Superior temporal gyrus (tissue), 1 donor: ENCODE measurements around the gene BCO1.

Source experiments
- DNase-seq: peaks from one replicate; pipeline ENCODE4 v3.0.0-alpha.2; 2016; ENCODE audit errors: extremely low spot score

BCO1 gene

DNA sequence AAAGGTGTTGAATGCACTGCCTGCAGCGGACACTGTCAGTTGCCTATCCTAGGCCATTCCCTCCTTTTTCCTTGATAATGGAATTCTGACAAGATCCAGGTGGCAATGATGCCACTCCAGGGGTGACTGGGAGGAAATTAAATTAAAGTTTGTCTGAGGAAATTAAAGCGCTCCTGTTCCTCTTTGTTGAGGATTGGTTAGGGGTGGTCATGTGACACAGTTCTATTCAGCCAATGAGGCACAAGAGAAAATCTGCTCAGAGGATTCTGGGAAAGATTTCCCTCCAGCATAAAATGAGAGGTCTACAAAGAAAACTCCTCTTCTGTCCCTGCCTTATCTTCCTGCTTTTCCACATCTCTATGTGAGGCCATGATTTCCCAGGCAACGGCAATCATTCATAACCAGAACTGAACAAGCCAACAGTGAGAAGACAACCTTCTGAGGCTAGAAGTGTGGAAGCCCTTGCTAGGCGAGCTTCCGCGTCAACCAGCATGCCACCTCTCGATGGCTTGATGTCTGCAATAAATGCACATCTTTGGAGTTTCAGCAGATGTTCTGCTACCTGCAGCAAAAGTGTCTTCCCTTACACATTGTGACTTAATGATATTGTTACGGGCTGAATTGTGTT is 5.6 kb upstream of the BCO1 start:
- no peak for DNase-seq

DNA sequence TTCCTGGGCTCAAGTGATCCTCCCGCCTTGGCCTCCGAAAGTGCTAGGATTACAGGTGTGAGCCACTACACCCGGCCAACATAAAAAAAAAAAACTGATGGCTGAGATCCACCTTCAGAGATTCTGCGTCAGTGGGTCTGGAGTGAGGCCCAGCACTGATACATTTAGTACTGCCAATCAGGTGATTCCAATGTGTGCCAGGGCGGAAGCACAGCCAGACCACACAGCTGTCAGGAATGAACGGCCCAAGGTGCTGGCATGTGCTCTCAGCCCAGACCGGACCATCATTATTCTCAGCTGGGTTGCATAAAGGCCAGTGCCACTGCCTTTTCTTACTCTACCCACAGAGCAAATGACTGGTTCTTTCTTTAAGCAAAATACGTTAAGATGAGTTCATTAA is 1.2 kb upstream of the BCO1 start:
- no peak for DNase-seq

DNA sequence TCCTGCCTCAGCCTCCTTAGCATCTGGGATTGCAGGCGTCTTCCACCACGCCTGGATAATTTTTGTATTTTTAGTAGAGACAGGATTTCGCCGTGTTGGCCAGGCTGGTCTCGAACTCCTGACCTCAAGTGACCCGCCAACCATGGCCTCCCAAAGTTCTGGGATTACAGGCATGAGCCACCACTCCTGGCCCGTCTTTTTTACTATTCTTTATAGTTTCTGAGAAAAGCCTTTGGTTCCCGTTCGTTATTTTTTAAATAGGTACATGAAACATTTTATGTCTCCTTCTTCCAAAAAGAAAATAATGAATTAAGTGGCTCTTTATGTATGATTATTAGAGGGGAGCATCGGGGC is 570 bp upstream of the BCO1 start:
- DNase-seq, result no peak

DNA sequence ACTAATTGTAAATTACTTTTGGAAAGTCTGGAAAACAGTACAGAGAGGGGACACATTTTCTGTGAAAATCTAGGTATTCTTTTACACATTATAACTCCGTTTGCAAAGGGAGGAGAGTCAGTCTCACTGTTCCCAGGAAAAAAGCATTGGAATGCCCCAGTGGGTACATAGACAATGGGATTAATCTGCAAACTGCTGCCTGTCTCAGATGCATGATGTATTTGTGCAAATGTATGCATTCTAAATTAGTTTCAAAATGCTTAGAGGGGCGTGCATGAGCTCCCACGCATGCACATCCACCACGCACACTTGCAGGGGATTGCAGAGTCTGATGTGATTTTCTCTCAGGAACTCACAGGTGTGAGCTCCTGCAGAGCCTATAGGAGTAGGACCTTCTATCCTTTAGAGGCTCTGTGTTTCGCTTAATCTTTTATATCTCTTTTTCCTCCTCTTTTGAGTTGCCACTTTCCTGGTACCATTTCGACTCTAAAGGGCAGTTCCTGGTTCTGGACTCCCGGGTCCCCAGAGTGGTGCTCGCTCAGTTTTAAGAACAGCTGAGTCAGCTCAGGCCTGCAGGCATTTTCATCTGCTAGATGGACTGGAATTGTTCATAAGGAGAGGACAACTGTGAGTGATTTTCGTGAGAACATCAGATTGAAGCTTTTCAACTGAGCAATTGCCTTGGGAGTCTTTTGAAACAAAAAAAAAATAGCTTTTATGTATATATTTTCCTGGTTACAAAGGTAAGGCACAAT is 1.1 kb downstream of the BCO1 start:
- DNase-seq, result no peak

DNA sequence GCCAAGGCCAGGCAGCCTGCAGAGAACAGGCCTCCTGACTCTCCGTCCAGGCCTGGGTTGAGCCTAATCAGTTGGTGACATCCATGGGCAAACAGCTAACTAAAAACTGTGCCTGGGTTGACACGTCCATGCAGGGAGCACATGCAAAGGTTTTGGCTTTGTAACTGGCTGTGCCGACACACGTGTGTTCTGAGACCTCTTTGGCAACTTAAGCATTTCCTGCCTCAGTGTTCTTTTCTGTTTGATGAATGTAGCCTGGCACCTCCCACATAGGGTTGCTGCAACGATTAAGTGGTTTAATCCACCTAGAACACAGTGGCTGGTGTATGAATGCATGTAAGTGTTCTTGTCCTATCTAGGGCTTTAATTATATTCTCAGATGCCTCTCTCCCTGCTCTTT is 3.2 kb downstream of the BCO1 start:
- no peak for DNase-seq

DNA sequence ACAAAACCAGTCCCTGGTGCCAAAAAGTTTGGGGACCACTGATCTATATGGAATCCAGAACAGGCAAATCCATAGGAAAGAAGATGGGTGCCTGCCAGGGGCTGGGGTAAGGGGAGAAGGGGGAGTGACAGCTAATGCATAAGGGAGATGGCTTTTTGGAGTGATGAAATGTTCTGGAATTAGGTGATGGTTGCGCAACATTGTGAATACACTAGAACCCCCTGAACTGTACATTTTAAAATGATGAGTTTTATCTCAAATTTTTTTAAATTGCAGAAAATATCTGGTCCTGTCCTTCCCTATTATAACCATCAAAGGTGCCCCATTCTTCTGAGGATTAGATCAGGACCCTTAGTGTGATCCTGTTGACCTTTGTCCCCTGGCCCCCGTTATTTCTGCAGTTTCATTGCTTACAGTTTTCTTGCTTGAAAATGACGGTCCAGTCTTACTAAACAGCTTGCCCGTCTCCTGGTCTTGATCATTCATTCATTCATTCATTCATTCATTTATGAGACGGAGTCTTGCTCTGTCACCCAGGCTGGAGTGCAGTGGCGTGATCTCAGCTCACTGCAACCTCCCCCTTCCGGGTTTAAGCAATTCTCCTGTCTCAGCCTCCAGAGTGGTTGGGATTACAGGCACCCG is 4.6 kb downstream of the BCO1 start:
- no peak for DNase-seq

DNA sequence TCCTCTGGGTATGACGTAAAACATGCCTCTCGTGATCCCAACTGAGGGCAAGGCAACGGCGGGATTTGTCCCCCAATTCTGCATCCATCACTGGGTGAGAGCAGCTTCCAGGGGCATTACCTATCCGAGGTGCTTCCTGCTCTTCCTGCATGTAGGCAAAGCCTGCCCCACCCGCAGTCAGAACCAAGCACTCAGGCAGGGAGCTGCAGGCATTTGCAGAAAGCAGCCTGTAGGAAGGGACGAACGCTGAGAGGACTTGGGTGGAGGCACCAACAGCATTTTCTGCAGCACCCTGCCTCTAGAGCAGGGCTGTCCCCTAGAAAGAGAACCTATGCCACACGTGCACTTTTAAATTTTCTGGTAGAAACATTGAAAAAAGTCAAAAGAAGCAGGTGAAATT is 5.5 kb downstream of the BCO1 start:
- no peak for DNase-seq

DNA sequence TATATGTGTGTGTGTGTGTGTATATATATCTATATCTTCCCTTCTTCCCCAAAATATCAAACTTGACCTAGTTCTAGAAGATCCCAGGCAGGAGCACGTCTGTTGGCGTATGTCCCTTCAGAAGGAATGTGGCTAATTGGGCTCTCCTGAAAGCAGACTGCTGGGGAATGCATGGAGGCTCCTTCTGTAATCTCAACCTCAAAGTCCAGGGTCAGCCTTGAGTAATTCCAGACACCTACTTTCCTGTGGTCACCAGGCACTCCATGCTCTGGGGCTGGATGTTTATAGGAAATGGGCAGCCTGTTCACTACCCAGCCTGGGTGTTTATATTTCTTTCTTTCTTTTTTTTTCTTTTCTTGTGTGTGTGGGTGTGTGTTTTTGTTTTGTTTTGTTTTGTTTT is 13.4 kb downstream of the BCO1 start:
- no peak for DNase-seq

DNA sequence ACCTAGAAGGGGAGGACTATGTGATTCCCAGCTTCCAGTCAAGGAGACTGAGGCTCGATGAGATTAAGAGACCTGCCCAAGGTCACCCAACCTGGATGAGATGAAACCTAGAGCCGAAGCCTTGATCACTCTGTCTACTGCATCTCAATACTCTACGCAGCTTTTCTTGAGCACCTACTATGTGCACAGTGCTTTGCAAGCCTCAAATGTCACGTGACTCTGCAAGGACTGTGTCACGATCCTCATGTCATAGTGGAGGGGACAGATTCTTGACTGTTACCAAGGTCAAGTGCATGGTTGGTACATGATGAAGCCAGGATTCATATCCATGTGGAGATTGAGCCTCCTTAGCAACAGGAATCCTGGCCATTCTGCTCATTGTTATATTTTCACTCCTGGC is 14.7 kb downstream of the BCO1 start:
- no peak for DNase-seq

DNA sequence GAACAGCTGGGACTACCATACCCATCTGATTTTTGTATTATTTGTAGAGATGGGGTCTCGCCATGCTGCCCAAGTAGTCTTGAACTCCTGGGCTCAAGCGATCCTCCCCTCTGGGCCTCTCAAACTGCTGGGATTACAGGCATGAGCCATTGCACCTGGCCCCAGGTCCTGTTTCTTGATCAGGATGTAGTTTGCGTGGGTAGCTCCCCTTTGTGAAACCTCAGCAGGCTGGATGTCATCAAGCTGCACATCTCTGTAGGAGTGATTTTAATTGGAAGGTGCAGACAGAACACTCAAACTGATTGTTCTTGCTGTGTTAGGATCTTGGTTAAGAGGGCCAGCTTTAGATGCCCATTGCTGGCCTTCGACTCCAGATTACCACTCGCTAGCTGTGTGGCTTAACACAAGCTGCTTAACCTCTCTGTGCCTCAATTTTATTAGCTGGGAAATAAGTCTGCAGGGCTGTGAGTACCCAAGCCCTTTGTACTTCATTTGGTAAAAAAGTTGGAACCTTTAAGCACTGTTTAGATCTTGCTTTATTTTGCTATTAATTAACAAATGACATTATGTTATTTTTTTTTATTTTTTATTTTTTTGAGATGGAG is 16.5 kb downstream of the BCO1 start:
- no peak for DNase-seq

DNA sequence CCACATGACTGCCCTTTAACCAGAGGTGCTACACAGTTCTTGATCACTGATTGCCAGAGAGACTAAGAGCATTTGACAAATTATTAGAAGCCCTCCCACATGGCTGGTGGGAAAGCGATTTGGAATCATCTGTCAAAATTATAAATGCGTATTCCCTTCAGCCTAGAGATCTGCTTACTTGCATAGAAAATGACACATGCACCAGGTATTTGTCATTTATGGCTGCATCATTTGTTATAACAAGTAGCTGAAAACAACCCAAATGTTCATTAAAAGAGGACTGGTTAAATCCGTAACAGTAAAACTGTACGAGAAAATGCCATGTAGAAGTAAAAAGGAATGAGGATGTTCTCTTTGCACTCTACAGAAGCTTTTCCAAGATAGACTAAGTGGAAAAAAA is 21.4 kb downstream of the BCO1 start:
- DNase-seq, result no peak

DNA sequence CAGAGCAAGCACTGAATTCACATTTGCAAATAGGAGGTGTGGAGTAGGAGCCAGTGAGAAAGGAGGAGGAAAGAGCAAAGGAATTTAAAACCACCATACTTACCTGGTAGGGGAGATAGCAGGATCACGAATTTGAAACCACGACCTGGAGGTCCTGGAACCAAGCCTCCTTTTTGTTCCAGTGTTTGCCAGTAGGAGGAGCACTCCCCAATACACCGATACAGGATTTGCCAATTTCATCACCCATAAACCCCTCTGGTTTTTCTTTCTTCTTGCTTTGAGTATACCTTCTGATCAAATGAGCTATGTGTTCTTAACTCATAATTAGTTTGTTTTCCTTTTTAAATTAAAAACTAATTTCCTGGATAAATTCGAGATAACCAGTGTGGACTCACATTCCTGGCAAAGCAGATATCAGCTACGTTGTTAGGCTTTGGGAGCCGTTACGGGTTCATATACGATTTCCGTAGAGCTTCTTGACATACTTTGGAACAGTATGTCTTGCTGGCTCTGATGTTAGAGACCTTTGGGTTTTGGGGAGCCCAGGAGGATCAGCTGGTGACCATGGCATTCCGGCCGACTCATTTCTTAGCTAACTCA is 22.7 kb downstream of the BCO1 start:
- no peak for DNase-seq

DNA sequence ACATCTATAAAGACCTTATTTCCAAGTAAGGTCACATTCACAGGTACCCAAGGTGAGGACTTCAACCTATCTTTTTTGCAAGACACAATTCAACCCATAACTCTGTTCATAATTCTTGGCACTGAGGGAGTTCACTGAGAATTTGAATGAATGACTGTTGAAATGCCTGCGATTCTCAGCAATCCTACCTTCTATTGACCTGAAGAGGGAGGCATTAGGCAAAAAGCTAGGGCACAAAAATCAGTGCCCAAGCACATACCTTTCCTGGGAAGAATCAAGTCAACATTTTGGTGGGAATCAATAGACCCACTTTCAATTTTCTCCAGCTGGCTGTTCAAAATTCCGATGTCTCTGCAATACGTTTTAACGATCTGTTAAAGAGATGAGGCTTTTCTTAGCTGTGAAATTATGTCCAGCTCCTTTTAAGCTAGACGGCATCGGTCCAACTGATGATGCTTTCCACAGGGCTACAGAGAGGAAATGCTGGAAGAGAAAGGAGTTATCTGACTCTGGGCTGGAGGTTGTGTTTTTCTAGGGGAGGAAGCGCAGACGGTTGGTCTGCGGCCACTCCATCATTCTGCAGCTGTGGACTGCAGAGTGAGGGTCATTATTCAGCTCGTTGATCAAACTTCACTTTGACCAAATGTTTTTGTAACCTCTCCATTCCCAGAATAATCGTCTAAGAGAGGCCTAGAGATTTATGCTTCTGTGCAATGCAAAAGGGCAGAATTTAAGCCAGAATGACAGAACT is 25.2 kb downstream of the BCO1 start:
- DNase-seq, result no peak

DNA sequence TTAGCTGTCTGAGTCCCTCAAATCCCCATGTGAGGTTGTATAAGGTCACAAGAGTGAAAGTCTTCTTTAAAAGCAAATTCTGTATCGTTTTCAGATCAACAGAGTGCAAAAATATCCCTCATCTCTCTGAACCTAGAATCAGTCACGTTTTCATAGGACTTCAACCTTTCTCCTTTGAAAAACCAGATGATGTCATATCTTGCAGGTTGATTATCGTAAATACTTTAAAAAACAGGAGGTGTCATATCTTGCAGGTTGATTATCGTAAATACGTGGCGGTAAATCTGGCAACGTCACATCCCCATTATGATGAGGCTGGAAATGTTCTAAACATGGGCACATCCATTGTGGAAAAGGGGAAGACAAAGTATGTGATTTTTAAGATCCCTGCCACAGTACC is 25.9 kb downstream of the BCO1 start:
- DNase-seq, result no peak

DNA sequence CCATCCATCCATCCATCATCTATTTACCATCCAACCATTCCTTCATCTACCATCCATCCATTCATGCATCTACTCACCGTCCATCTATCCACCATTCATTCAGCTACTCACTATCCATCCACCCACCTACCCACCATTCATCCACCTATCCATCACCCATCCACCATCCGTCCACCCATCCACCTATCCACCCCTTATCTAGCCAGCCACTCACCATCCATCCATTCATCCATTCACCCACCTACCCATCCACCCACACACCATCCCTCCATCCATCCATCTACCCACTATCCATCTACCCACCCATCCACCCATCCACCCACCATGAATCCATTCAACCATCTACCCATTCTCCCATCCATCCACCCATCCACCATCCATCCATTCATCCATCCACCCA is 26.6 kb downstream of the BCO1 start:
- no peak for DNase-seq

DNA sequence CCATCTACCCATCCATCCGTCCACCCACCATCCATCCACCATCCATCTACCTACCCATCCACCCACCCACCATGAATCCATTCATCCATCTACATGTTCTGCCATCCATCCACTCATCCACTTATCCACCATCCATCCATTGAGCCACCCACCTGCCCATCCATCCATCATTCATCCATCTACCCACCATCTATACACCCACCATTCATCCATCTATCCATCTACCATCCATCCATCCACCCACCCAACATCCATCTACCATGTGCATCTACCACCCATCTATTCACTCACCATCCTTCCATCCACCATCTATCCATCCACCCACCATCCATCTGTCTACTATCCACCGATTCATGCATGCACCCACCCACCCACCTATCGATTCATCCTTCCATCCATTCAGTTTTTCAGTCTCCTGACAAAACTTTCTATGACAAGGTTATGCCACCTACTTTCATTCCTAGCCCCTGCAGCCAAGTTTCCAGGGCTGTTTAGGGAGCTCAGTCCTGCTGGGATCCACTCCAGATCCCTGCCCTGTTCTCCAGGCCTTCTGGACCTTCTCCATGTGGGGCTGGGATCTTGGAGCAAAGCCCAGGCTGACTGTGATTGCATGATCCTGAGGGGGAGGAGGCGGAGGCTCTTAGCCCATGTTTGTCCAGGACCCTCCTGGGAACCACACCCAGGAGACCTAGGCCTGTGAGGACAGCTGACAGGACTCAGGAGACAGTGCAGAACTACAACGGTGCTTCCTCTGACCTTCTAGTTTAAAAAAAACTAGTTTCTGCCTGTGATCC is 27.4 kb downstream of the BCO1 start:
- DNase-seq, result no peak

DNA sequence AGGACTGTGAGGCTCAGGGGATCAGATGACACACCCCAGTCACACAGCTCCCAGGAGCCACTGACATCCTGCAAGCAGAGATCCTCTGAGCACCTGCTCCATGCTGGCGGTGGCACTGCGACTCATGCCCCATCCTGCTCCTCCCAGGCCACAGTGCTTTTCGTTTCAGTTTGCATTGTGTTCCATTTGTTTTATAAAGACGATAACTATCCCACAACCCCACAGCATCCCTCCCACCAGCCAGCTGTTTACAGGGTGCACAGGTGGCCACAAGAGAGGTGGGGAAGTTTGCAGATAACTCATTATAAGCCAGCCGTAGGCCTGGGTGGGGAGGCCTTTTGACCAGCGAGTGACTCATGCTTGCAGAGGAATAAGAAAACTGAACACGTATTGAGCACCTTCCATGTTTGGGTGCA is 28.2 kb downstream of the BCO1 start:
- DNase-seq, result no peak

DNA sequence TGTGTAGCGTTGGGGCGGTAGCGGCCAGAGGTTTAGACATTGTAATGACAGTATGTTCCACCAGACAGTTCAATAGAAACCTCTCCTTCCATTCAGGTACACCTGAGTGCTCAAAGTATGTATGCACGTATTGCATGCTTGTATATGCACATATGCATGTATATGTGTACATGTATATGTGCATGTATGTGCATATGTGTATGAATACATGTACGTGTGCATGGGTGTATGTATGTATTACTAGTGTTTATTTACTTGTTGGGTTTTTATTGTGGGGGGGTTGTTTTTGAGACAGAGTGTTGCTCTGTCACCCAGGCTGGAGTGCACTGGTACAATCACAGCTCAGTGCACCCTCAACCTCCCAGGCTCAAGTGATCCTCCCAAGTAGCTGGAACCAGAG is 30.0 kb downstream of the BCO1 start:
- no peak for DNase-seq

DNA sequence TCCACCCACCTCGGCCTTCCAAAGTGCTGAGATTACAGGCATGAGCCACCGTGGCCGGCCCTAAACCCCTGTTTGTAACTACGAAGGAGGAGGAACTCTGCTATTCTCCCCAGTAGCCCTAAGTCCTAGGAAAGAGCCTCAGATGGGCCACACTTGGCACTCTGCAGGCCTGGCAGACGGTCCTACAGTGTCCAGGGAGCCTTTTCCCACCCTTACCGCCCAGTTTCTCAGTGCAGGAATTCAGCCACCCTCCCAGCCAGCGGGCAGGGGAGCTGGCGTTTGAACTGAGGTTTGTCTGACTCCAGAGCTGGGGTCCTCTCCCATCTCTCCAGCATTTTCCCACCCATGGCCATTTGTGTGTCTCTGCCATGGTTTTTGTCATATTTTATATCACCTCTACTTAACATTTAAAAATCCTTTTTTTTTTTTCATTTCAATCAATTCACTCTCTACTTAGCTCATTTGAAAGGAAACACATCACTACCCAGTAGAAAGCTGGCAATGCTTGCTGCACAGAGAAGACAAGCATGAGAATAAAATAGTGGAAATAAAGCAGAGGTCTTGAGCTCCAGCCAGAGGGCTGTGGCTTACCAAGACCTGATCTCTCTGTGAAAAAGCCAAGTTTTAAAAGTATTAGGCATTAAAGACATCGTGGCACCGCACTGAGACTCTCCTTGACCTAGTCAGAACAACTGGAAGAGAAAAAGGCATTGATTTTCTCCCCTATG is 34.9 kb downstream of the BCO1 start:
- no peak for DNase-seq

DNA sequence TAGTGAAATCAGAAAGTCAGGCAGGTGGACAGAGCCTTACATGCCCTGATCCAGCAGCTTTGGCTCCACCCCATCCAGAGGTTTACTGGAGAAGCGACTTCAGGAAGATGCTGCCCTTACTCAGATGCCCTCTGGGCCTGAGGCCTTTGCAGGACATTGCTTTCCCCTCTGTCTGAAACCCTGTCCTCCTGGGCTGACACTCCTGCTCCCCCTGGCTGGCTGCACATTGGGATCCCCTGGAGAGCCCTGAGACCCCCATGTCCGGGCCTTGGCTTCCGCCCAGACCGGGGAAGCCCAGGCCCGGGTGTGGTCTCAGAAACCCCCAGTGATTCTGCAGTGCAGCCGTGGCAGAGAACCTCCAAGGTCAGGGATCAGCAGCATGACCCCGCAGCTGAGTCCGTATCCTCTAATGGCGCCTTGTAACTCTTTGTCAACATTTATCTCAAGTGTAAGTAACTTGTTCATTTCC is 36.6 kb downstream of the BCO1 start:
- DNase-seq, result no peak
